NCI-H1694 treated with DMSO at 0.1 percent for 48 hours (cell line): Measurements from ENCODE around the gene CASK.

ENCODE experiments used
- DNase-seq: peaks from one replicate; lab custom pipeline; 2025; lab: John Stamatoyannopoulos, UW

CASK gene

GRCh38 chrX:41913476-41913875 is 9.9 kb downstream of the CASK start:
- no peak for DNase-seq

GRCh38 chrX:41912923-41913322 is 10.4 kb downstream of the CASK start:
- DNase-seq: no peak

GRCh38 chrX:41909068-41909467 is 14.3 kb downstream of the CASK start:
- no peak for DNase-seq

- DNase-seq: no peak
Measured at GRCh38 chrX:41906515-41907187, 16.7 kb downstream of the CASK start.

GRCh38 chrX:41903544-41903943 is 19.8 kb downstream of the CASK start:
- no peak for DNase-seq

- no peak for DNase-seq
Measured at GRCh38 chrX:41900321-41900720, 23.0 kb downstream of the CASK start.

GRCh38 chrX:41895826-41896225 is 27.5 kb downstream of the CASK start:
- no peak for DNase-seq

GRCh38 chrX:41890026-41890423 is 33.3 kb downstream of the CASK start:
- no peak for DNase-seq

GRCh38 chrX:41889317-41890025 is 33.9 kb downstream of the CASK start:
- no peak for DNase-seq

- no peak for DNase-seq
Measured at GRCh38 chrX:41887691-41888090, 35.7 kb downstream of the CASK start.

GRCh38 chrX:41885724-41886123 is 37.6 kb downstream of the CASK start:
- no peak for DNase-seq

- DNase-seq: no peak
Measured at GRCh38 chrX:41881166-41881565, 42.2 kb downstream of the CASK start.

- no peak for DNase-seq
Measured at GRCh38 chrX:41877167-41877566, 46.2 kb downstream of the CASK start.

GRCh38 chrX:41875142-41875541 is 48.2 kb downstream of the CASK start:
- no peak for DNase-seq

GRCh38 chrX:41870719-41871151 is 52.6 kb downstream of the CASK start:
- DNase-seq: no peak

- no peak for DNase-seq
Measured at GRCh38 chrX:41868392-41868977, 54.9 kb downstream of the CASK start.

GRCh38 chrX:41863343-41864203 is 59.8 kb downstream of the CASK start:
- DNase-seq: no peak

- DNase-seq: no peak
Measured at GRCh38 chrX:41862562-41863184, 60.7 kb downstream of the CASK start.

GRCh38 chrX:41858161-41858775 is 65.1 kb downstream of the CASK start:
- no peak for DNase-seq

- DNase-seq: no peak
Measured at GRCh38 chrX:41857670-41858069, 65.7 kb downstream of the CASK start.

- DNase-seq: no peak
Measured at GRCh38 chrX:41846714-41847113, 76.6 kb downstream of the CASK start.
